ENCODE measurements around the gene PHYKPL.
A peak's percentile ranks its signal among the peaks of the same experiment; 100 is the strongest.
"Not testable (repeated sequence)": the region's sequence is repeated elsewhere in the genome, so short reads cannot be mapped to it uniquely, and the experiment has no call there.

PHYKPL gene

DNA sequence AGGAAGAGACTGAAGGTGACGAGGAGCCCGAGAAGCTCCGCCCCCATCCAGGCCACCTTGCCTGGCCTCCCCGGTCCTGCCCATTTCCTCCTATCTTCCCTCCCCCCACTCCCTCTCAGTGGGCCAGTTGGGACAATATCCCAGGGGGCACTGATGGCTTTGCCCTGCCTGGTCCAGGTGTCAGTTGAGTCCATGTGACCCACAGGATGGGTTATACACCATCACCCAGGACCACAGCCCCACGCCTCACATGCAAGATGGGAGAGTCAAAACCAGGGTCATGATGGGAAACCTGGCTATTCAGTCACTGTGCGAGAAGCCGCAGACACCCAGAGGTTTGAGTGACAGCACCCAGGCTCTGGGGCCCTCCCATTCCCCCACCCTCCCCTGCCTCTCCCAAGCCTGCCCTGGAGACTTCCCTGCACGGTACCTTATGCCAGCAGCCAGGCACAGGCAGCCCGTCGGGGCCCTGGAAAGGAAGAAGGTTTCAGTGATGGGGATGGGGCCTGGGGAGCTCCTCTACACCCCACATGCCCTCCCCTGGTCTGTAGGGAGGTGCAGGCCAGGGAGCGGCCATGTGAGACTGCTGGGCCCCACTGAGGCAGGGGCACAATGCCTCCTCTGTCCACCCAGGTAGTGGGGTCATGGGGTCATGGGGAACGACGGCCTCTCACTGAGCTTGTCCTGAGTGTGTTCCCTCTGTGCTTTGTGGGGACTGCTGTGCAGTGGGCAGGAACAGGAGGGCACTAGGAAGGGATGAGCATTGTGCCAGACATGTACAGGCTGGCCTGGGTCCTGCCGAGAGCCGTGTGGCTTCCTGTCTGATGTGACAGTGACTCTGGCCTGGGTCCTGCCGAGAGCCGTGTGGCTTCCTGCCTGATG lies 6.3 kb upstream of the PHYKPL start:
- no peak for DNase-seq (ENCODE audit: low spot score)

GRCh38 chr5:178238313-178238635 lies 5.7 kb upstream of the PHYKPL start:
- no peak for DNase-seq (ENCODE audit: low spot score)

GRCh38 chr5:178237431-178238312 lies 5.1 kb upstream of the PHYKPL start:
- DNase-seq (ENCODE audit: low spot score), result no peak

- DNase-seq (ENCODE audit: low spot score), result no peak
Measured at GRCh38 chr5:178236679-178237078, 4.1 kb upstream of the PHYKPL start.

DNA sequence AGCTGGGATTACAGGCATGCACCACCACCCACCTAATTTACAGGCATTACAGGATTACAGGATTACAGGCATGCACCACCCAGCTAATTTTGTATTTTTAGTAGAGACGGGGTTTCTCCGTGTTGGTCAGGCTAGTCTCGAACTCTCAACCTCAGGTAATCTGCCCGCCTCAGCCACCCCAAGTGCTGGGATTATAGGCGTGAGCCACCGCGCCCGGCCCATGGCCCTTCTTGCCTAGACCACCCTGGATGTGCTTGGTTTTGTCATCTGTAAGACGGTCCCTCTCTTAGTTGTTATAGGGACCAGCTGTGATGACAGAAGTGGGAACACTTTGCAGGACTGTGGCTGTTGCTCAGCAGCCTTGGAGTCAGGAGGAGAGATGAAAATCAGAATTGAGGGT lies 3.5 kb upstream of the PHYKPL start:
- DNase-seq (ENCODE audit: low spot score), result no peak

- DNase-seq (ENCODE audit: low spot score), result no peak
Measured at GRCh38 chr5:178235588-178235974, 3.0 kb upstream of the PHYKPL start.

DNA sequence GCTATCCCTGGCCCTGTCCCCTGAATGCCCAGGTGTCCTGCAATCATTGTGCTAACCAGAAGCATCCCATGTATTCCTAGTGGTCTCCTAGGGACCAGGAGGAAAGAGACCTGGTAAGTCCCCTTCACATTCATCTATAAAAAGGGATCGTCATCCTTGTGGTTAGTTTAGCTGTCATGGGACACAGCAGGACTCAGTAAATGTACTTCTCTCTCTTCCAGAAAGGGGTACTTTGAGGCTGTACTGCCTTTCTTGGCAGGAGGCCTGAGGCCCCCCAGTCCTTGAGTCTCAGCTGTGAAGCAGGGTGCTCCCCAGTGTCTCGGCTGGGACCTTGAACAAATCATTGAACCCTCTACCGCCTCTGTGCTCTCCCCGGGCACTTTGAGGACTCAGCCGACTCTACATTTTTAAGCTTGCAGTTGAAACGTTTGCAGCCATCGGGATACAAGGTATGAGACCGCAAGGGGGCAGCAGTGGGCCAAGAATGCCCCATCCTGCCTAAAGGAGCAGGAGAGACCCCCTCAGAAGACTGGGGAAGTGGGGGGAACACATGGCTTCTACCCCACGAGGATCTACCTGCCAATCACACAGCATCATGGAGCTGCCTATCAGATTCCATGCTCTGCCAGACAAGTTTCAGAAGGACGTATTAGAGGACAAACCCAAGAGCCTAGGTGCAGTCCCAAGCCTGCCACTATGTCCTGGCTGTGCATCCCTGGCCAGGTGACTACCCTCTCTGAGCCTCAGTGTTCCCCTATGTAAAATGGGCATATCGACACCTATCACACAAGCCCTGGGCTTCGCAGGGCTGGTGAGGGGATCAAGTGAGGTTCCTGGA lies 2.4 kb upstream of the PHYKPL start:
- DNase-seq (ENCODE audit: low spot score), result peak; percentile 53

DNA sequence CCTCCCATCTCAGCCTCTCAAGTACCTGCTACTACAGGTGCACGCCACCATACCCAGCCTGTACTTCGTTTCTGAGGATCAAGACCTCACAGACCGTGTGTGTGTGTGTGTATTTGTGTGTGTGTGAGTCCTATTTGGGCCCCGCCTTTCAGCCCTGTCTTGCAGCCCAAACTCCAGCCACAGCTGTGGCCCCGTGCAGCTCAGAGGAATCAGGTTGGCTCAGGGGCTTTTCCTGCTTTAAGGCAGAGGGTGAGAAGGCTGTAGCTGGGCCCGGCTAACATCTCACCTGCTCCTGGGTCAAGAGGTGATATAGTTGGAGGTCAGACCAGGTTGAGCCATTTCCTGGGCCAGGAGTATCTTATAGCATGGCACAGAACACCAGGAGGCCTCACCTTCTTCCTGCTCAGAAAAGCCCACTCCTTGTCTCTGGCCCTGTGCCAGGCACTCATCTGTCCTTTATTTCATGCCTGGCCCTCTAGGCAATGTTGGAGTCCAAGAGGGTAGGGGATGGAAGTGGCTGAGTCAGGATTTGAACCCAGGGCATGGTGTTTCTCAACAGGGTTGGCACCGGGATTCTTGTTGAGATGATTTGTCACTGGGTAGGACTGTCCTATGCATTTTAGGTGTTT lies 1.6 kb upstream of the PHYKPL start:
- no peak for DNase-seq (ENCODE audit: low spot score)

- no peak for DNase-seq (ENCODE audit: low spot score)
Measured at GRCh38 chr5:178232920-178233429, 373 bp upstream of the PHYKPL start.

GRCh38 chr5:178231539-178232123 lies 971 bp downstream of the PHYKPL start:
- DNase-seq (ENCODE audit: low spot score), result no peak

- no peak for DNase-seq (ENCODE audit: low spot score)
Measured at GRCh38 chr5:178230879-178231538, 1.6 kb downstream of the PHYKPL start.

GRCh38 chr5:178229861-178230260 lies 2.7 kb downstream of the PHYKPL start:
- DNase-seq (ENCODE audit: low spot score), result no peak

DNA sequence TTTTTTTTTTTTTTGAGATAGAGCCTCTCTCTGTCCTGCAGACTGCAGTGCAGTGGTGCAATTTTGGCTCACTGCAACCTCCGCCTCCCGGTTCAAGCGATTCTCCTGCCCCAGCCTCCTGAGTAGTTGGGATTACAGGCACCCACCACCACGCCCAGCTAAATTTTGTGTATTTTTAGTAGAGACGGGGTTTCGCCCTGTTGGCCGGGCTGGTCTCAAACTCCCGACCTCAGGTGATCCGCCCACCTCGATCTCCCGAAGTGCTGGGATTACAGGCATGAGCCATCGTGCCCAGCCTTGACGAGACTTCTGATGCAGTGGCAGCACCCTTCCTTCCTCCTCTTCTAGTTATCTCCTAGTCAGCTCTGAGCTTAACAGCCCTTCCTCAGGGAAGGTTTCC lies 3.5 kb downstream of the PHYKPL start:
- DNase-seq (ENCODE audit: low spot score), result not testable (repeated sequence)

DNA sequence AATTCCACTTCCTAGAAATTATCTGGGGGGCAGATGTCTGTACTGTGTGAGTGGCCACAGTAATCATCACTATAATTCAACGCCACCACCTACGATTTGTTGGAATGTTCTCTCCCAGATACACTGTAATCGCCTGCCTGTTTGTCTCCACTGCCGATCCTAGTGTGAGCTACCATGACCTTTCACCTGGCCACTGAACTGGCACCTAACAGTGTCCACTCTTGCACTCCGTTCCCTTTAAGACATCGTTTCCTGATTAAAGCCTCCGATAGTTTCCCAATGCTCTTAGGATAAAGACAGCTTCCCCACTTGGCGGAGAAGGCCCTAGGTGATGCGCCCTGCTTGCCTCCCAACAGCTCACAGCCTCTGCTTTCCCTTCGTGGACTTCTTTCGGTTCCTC lies 4.0 kb downstream of the PHYKPL start:
- DNase-seq (ENCODE audit: low spot score), result no peak

DNA sequence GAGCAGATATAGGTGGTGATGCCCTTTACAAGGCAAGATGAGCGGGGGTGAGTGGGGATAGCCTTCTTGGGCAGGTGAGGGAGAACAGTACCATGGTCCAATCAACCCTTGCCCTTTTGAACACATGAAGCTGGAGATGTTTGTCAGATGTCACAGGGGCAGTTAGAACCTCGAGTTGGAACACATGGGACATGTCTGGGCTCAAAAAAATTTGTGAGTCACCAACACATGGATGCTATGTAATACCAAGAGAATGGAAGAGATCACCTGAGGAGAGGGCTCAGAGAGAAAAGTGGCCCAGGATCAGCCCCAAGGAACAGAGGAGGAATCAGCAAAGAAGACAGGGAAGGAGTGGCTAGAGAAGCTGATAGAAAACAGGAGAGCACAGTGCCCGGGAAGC lies 4.7 kb downstream of the PHYKPL start:
- DNase-seq (ENCODE audit: low spot score), result no peak

DNA sequence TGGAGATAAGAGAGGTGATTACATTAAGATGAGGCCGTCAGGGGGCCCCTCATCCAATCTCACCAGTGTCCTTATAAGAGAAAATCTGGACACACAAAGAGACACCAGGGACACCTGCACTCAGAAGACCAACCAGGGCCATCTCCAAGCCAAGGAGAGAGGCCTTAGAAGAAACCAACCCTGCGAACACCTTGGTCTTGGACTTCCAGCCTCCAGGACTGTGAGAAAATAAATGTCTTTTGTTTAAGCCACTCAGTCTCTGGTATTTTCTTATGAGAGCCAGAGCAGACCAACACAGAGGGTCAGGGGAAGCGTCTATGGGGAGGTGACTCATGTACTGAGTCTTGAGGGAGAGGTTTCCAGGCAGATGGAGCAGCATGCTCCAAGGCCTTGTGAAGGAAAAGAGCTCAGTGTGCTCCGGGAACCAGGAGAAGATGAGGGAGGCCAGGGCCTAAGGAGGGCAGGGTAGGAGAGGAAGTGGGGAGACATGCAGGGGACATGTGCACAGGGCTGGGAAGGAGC lies 5.4 kb downstream of the PHYKPL start:
- DNase-seq (ENCODE audit: low spot score), result no peak

DNA sequence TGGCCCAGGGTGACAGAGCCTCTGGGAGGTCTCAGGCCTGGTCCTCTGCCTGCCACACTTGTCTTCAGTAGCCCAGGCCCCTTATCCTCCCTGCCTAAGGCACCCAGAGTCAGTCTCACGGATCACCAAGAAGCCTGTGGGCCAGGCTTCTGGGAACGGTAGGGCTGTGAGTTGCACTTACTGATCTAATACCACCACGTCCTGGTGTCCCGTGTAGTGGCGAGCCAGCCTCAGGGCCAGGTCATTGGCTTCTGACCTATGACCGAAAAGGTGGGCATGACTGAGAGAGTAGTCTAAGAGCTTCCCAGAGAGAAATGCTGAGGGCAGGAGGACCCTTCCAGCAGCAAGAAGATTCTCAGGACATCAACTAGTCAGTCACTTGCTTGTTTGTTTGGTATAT lies 7.4 kb downstream of the PHYKPL start:
- no peak for DNase-seq (ENCODE audit: low spot score)

DNA sequence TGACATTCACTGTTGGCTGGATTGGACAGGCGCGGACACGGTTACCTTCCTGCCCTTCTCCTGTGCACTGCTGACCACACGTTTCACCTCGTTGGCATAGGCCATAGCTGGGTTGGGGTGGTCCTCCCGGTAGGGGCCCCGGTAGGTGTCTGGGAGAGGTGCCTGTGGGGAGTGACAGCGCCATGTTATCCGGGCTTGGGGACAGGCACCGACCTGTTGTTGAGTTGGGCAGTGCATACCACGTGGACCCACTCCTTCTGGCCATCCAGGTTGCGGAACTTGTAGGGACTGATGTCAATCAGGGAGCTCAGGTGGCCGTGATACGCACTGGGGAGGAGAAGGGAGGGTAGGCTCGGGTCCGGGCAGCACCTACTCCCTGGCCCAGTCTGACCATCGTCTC lies 8.2 kb downstream of the PHYKPL start:
- DNase-seq (ENCODE audit: low spot score), result no peak

GRCh38 chr5:178223828-178224335 lies 8.7 kb downstream of the PHYKPL start:
- no peak for DNase-seq (ENCODE audit: low spot score)

DNA sequence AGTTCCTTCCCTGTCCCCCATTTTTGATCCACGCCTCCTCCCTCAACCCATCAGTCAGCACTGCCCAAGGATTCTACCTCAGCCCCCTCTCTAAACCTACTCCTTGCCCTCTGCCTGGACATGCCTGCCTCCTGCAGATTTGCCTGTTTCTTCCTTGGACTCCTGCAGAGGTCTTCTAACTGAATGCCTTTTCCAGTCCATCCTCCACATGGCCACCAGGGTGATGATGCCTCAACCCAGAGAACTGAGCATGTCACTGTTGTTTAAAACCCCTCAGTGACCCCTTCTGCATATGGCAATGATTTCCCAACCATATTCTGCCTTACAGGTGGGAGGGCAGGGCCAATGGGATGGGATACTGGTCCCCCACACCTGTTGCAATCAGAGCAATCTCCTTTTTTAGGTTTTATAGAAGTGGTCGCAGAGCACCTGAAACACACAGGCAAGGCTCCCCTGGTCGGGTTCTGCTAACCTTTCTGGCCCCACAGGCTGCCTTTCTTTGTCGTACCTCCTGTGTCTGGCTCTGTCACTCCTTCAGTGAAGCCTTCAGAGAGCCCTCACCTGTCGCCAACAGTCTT lies 9.3 kb downstream of the PHYKPL start:
- no peak for DNase-seq (ENCODE audit: low spot score)
